GM12864 (cell line): Measurements from ENCODE around the gene SMIM36.

Experiments used
- DNase-seq: peaks from one replicate; pipeline ENCODE4 v3.0.0-alpha.2; 2011; ENCODE audit warnings: low read depth
- H3K4me3 ChIP-seq: 2 replicates; pipeline ENCODE4 v1.5.1; 2011; ENCODE audit warnings: mild to moderate bottlenecking, low read depth, low read length, control low read depth
- CTCF ChIP-seq: IDR thresholded peaks from 2 replicates; pipeline ENCODE4 v1.5.1; 2011; ENCODE audit warnings: low read depth, mild to moderate bottlenecking, moderate library complexity, low read length, control low read depth, inconsistent platforms; ENCODE audit errors: missing control alignments

Gene SMIM36

GRCh38 chr17:55454906-55455474 is 56.3 kb downstream of the SMIM36 start:
- no peak for TF ChIP-seq CTCF
- no peak for DNase-seq
- no peak overlapping the region for H3K4me3 ChIP-seq

- no peak for DNase-seq
- H3K4me3 ChIP-seq = no peak overlapping the region
- no peak for TF ChIP-seq CTCF
These were observed 57.3 kb downstream of the SMIM36 start for GRCh38 chr17:55453839-55454557.

- TF ChIP-seq CTCF = no peak
- no peak overlapping the region for H3K4me3 ChIP-seq
- DNase-seq = no peak
These were observed 59.0 kb downstream of the SMIM36 start for GRCh38 chr17:55452139-55452790.

- TF ChIP-seq CTCF = no peak
- no peak overlapping the region for H3K4me3 ChIP-seq
- DNase-seq = no peak
These were observed 59.5 kb downstream of the SMIM36 start for GRCh38 chr17:55451758-55452138.

- no peak for TF ChIP-seq CTCF
- DNase-seq = no peak
- no peak overlapping the region for H3K4me3 ChIP-seq
These were observed 60.0 kb downstream of the SMIM36 start for GRCh38 chr17:55451203-55451641.

- no peak overlapping the region for H3K4me3 ChIP-seq
- no peak for DNase-seq
- TF ChIP-seq CTCF = no peak
These were observed 60.9 kb downstream of the SMIM36 start for GRCh38 chr17:55450232-55450825.
